ENCODE data around the gene MDM1. TPM values are rescaled to one million over a fixed set of nuclear protein-coding genes. Genes with fewer than 3 reads are reported as not detected.

Gene MDM1
- total RNA-seq, 2 donors from 2014 or later, result 12.4 to 18.9 TPM

DNA sequence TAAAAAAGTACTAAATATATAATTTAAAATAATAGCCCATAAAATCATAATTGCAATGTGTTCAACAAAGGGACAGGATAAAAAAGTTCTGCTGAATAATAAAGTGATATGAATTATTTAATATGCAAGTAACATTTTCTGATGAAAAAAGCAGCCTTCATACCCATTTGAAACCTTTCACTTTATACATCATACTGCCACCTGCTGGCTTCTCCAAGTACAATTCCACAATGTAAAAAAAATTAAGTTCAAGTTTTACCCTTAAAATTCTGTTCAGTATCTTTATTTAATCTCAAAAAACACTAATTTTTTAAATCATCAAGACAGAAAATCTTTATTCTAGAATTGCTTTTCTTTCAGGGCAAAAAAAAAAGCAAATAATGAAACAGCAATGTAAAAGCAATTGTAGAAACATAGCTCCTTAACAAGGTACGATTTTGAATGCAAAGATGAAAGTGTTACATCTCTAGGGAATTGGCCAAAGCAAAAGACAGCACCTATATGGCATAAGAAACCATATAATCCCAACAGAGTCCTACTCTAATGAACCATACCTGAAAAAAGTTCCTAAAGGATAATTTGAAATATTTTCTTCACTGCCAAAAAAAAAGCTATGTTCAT is 15.0 kb downstream of the MDM1 start:
- Histone ChIP-seq H3K4me1 (replicated peaks) (no peaks in the 10 kb centered on the region), H3K27me3 (replicated peaks; ENCODE audit: insufficient read depth) (no peaks in the 10 kb centered on the region), H3K27ac (no peak overlapping the region), H3K4me3 (no peak overlapping the region), H3K9me3 (no peaks in the 10 kb centered on the region), H3K36me3 (no peaks in the 10 kb centered on the region)
- WGBS, result 87% methylated on average over 1 of the region's 1 CpG
- TF ChIP-seq, protein P1, sequence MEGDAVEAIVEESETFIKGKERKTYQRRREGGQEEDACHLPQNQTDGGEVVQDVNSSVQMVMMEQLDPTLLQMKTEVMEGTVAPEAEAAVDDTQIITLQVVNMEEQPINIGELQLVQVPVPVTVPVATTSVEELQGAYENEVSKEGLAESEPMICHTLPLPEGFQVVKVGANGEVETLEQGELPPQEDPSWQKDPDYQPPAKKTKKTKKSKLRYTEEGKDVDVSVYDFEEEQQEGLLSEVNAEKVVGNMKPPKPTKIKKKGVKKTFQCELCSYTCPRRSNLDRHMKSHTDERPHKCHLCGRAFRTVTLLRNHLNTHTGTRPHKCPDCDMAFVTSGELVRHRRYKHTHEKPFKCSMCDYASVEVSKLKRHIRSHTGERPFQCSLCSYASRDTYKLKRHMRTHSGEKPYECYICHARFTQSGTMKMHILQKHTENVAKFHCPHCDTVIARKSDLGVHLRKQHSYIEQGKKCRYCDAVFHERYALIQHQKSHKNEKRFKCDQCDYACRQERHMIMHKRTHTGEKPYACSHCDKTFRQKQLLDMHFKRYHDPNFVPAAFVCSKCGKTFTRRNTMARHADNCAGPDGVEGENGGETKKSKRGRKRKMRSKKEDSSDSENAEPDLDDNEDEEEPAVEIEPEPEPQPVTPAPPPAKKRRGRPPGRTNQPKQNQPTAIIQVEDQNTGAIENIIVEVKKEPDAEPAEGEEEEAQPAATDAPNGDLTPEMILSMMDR (IDR thresholded peaks at IDR 0.05), result peak; percentile 49 to 71 (median 69)
- TF ChIP-seq POLR2A (IDR thresholded peaks at IDR 0.05), result no peak
- DNase-seq (ENCODE audit: low spot score), result no peak
- intact Hi-C loops (cut with DNase I), result loop anchor here (2.0 to 10.0 kb wide), 3 partner anchors 80 to 962 kb away; no protein-coding TSS in a partner anchor

DNA sequence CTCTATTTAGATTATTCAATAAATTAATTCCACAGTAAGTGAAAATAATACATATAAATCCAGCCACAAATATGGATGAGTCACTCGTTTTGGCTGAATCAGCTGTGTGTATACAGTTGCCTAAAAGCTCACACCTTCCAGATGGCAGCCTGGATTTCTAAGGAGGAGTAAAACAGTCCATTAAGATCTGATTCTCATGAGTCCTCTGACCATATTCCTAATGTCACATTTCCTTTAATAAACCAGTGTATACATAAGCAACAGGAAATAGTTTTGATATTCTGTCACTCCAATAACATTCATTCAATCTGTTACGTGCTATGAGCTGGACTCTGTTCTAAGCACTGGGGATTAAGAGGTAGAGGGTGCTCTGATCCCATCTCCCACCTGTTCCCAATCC is 21.8 kb downstream of the MDM1 start:
- Histone ChIP-seq H3K27me3 (replicated peaks; ENCODE audit: insufficient read depth) (no peaks in the 10 kb centered on the region), H3K4me3 (no peak overlapping the region), H3K4me1 (replicated peaks) (no peaks in the 10 kb centered on the region), H3K9me3 (no peaks in the 10 kb centered on the region), H3K36me3 (no peaks in the 10 kb centered on the region), H3K27ac (no peak overlapping the region)
- intact Hi-C loops (cut with DNase I), result loop anchor here (10.0 kb wide), 1 partner anchor 956 kb away; no protein-coding TSS in a partner anchor
- DNase-seq (ENCODE audit: low spot score), result no peak
- WGBS, result 69% methylated on average over 2 of the region's 2 CpGs
- no peak for TF ChIP-seq POLR2A (IDR thresholded peaks at IDR 0.05)
- no peak for TF ChIP-seq POLR2AphosphoS5 (IDR thresholded peaks at IDR 0.05)
- TF ChIP-seq, protein P1 (IDR thresholded peaks at IDR 0.05), result no peak

DNA sequence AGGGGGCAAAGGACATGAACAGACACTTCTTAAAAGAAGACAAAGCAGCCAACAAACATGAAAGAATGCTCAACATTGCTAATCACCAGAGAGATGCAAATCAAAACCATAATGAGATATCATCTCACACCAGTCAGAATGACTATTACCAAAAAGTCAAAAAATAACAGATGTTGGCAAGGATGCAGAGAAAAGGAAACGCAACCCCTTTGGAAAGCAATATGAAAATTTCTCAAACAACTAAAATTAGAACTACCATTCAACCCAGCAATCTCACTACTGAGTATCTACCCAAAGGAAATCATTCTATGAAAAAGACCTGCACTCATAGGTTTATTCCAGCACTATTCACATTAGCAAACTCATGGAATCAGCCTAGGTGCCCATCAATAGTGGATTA is 25.6 kb downstream of the MDM1 start:
- Histone ChIP-seq H3K27me3 (replicated peaks; ENCODE audit: insufficient read depth) (no peaks in the 10 kb centered on the region), H3K27ac (no peak overlapping the region), H3K36me3 (no peaks in the 10 kb centered on the region), H3K9me3 (no peaks in the 10 kb centered on the region), H3K4me3 (no peak overlapping the region), H3K4me1 (replicated peaks) (no peaks in the 10 kb centered on the region)
- 63% methylated on average over 1 of the region's 1 CpG for WGBS
- no peak for TF ChIP-seq POLR2A (IDR thresholded peaks at IDR 0.05)
- TF ChIP-seq, protein P1 (IDR thresholded peaks at IDR 0.05), result no peak
- no peak for TF ChIP-seq POLR2AphosphoS5 (IDR thresholded peaks at IDR 0.05)
- intact Hi-C loops (cut with DNase I), result no loop called here
- DNase-seq (ENCODE audit: low spot score), result no peak

DNA sequence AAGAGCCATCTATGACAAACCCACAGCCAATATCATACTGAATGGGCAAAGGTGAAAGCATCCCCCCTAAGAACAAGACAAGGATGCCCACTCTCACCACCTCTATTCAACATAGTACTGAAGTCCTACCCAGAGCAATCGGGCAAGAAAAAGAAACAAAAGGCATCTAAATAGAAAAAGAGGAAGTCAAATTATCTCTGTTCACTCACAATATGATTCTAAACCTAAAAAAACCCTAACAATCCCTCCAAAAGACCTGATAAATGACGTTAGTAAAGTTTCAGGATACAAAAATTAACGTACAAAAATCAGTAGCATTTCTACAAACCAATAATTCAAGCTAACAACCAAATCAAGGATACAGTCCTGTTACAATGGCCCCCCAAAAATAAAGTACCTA is 26.9 kb downstream of the MDM1 start:
- Histone ChIP-seq H3K27me3 (replicated peaks; ENCODE audit: insufficient read depth) (no peaks in the 10 kb centered on the region), H3K36me3 (no peaks in the 10 kb centered on the region), H3K27ac (no peak overlapping the region), H3K4me3 (no peak overlapping the region), H3K4me1 (replicated peaks) (no peaks in the 10 kb centered on the region), H3K9me3 (no peaks in the 10 kb centered on the region)
- intact Hi-C loops (cut with DNase I), result no loop called here
- 97% methylated on average over 3 of the region's 3 CpGs for WGBS
- no peak for DNase-seq (ENCODE audit: low spot score)
- no peak for TF ChIP-seq POLR2AphosphoS5 (IDR thresholded peaks at IDR 0.05)
- TF ChIP-seq, protein P1 (IDR thresholded peaks at IDR 0.05), result no peak
- TF ChIP-seq POLR2A (IDR thresholded peaks at IDR 0.05), result no peak

DNA sequence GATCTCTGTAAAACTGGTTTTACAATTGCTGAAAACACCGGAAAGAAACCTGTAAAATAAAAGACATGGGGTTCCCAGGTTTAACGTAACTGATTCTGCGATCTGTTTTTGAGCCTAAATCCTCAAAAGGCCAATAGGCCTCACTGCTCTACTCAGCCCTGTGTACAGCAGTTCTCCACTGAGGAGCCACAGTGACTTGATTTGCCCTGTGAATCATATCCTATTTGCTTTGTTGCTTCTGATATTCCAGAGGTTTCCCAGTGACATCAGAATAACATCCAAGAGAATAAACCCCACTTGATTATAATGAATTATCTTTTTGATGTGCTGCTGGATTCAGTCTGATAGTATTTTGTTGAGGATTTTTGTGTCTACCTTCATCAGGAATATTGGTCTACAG is 27.5 kb downstream of the MDM1 start:
- Histone ChIP-seq H3K4me1 (replicated peaks) (no peaks in the 10 kb centered on the region), H3K4me3 (no peak overlapping the region), H3K9me3 (no peaks in the 10 kb centered on the region), H3K27ac (no peak overlapping the region), H3K27me3 (replicated peaks; ENCODE audit: insufficient read depth) (no peaks in the 10 kb centered on the region), H3K36me3 (no peaks in the 10 kb centered on the region)
- no peak for DNase-seq (ENCODE audit: low spot score)
- TF ChIP-seq POLR2A (IDR thresholded peaks at IDR 0.05), result no peak
- TF ChIP-seq, protein P1 (IDR thresholded peaks at IDR 0.05), result no peak
- TF ChIP-seq POLR2AphosphoS5 (IDR thresholded peaks at IDR 0.05), result no peak
- intact Hi-C loops (cut with DNase I), result no loop called here
- 83% methylated on average over 3 of the region's 3 CpGs for WGBS
